GM21526 (cell line): ENCODE measurements around the gene KCTD16.

Experiments used
- ATAC-seq: cut with Tn5 transposase; IDR thresholded peaks from one replicate; pipeline ENCODE4 v1.9.1; 2021; ENCODE audit warnings: moderate library complexity; ENCODE audit not compliant: unreplicated experiment, low FRiP score

KCTD16 gene

GRCh38 chr5:144162686-144163085, 8.0 kb upstream of the KCTD16 start:
- no peak for ATAC-seq

GRCh38 chr5:144166696-144167095, 4.0 kb upstream of the KCTD16 start:
- no peak for ATAC-seq

- no peak for ATAC-seq
These were observed 2.7 kb upstream of the KCTD16 start for GRCh38 chr5:144167998-144168397.

- no peak for ATAC-seq
These were observed 783 bp upstream of the KCTD16 start for GRCh38 chr5:144169904-144170275.

GRCh38 chr5:144173766-144174165, 3.1 kb downstream of the KCTD16 start:
- no peak for ATAC-seq

- no peak for ATAC-seq
These were observed 6.9 kb downstream of the KCTD16 start for GRCh38 chr5:144177548-144177947.

GRCh38 chr5:144179226-144179625, 8.6 kb downstream of the KCTD16 start:
- no peak for ATAC-seq

GRCh38 chr5:144183254-144183889, 12.7 kb downstream of the KCTD16 start:
- ATAC-seq = no peak

GRCh38 chr5:144187699-144188294, 17.1 kb downstream of the KCTD16 start:
- ATAC-seq = peak; percentile 76

GRCh38 chr5:144189800-144190429, 19.2 kb downstream of the KCTD16 start:
- ATAC-seq = peak; percentile 48

- ATAC-seq = no peak
These were observed 20.9 kb downstream of the KCTD16 start for GRCh38 chr5:144191531-144191930.

GRCh38 chr5:144191998-144192397, 21.3 kb downstream of the KCTD16 start:
- peak; percentile 88 for ATAC-seq

GRCh38 chr5:144192661-144193060, 22.0 kb downstream of the KCTD16 start:
- ATAC-seq = no peak

GRCh38 chr5:144194144-144194543, 23.5 kb downstream of the KCTD16 start:
- no peak for ATAC-seq

GRCh38 chr5:144195448-144195847, 24.8 kb downstream of the KCTD16 start:
- no peak for ATAC-seq

GRCh38 chr5:144196612-144197011, 25.9 kb downstream of the KCTD16 start:
- no peak for ATAC-seq

- no peak for ATAC-seq
These were observed 27.7 kb downstream of the KCTD16 start for GRCh38 chr5:144198386-144198785.

GRCh38 chr5:144201588-144201987, 30.9 kb downstream of the KCTD16 start:
- no peak for ATAC-seq

- no peak for ATAC-seq
These were observed 31.4 kb downstream of the KCTD16 start for GRCh38 chr5:144202072-144202471.

- ATAC-seq = no peak
These were observed 32.1 kb downstream of the KCTD16 start for GRCh38 chr5:144202726-144203125.

- ATAC-seq = peak; percentile 87
These were observed 33.3 kb downstream of the KCTD16 start for GRCh38 chr5:144203750-144204596.
